ENCODE data around the gene GULP1. TPM values are rescaled to one million over a fixed set of nuclear protein-coding genes. Genes with fewer than 3 reads are reported as not detected.
"Not testable (repeated sequence)": the region's sequence is repeated elsewhere in the genome, so short reads cannot be mapped to it uniquely, and the experiment has no call there.

The GULP1 gene
- total RNA-seq, 4 donors from 2014 or later: 14.3 to 128 (median 95.7) TPM

- Histone ChIP-seq H3K4me1 (peaks cover 0 to 11% of the 10 kb centered on the region in 2 donors), H3K4me3 (peak overlapping the region in 1 of 2 donors; percentile 76), H3K27me3 (no peaks in the 10 kb centered on the region), H3K27ac (peak overlapping the region; percentile 98 to 99), H3K36me3 (no peaks in the 10 kb centered on the region), H3K9me3 (no peaks in the 10 kb centered on the region)
- TF ChIP-seq POLR2A (IDR thresholded peaks at IDR 0.05): no peak
- no peak for TF ChIP-seq CTCF (IDR thresholded peaks at IDR 0.05)
- no peak for DNase-seq
- intact Hi-C loops (cut with DNase I; ENCODE audit: low total_unique reads): no loop called here
Measured at GRCh38 chr2:188295067-188295685, 3.5 kb downstream of the GULP1 start.

GRCh38 chr2:188297978-188298377 is 6.3 kb downstream of the GULP1 start:
- H3K9me3 ChIP-seq: no peaks in the 10 kb centered on the region
- no peak overlapping the region for H3K4me3 ChIP-seq
- intact Hi-C loops (cut with DNase I; ENCODE audit: low total_unique reads): no loop called here
- H3K27ac ChIP-seq: no peak overlapping the region
- DNase-seq: no peak
- peaks cover 0 to 4% of the 10 kb centered on the region in 2 donors for H3K4me1 ChIP-seq
- TF ChIP-seq CTCF (IDR thresholded peaks at IDR 0.05) (no peak), POLR2A (IDR thresholded peaks at IDR 0.05) (no peak)
- H3K36me3 ChIP-seq: no peaks in the 10 kb centered on the region
- H3K27me3 ChIP-seq: no peaks in the 10 kb centered on the region

GRCh38 chr2:188298937-188299371 is 7.3 kb downstream of the GULP1 start:
- H3K36me3 ChIP-seq; H3K9me3 ChIP-seq; H3K4me1 ChIP-seq; H3K4me3 ChIP-seq; H3K27me3 ChIP-seq; intact Hi-C loops (cut with DNase I; ENCODE audit: low total_unique reads); H3K27ac ChIP-seq; DNase-seq: not testable (repeated sequence)

GRCh38 chr2:188303363-188304031 is 11.8 kb downstream of the GULP1 start:
- no peaks in the 10 kb centered on the region for H3K27me3 ChIP-seq
- TF ChIP-seq POLR2A (IDR thresholded peaks at IDR 0.05) (no peak), CTCF (IDR thresholded peaks at IDR 0.05) (no peak)
- H3K27ac ChIP-seq: no peak overlapping the region
- DNase-seq: no peak
- H3K36me3 ChIP-seq: no peaks in the 10 kb centered on the region
- intact Hi-C loops (cut with DNase I; ENCODE audit: low total_unique reads): no loop called here
- H3K4me1 ChIP-seq: peaks cover 0 to 4% of the 10 kb centered on the region in 2 donors
- no peaks in the 10 kb centered on the region for H3K9me3 ChIP-seq
- no peak overlapping the region for H3K4me3 ChIP-seq

GRCh38 chr2:188305271-188305670 is 13.6 kb downstream of the GULP1 start:
- intact Hi-C loops (cut with DNase I; ENCODE audit: low total_unique reads): no loop called here
- Histone ChIP-seq H3K9me3 (no peaks in the 10 kb centered on the region), H3K27me3 (no peaks in the 10 kb centered on the region), H3K4me3 (no peak overlapping the region), H3K27ac (no peak overlapping the region), H3K36me3 (no peaks in the 10 kb centered on the region), H3K4me1 (peaks cover 0 to 4% of the 10 kb centered on the region in 2 donors)
- no peak for TF ChIP-seq POLR2A (IDR thresholded peaks at IDR 0.05)
- no peak for TF ChIP-seq CTCF (IDR thresholded peaks at IDR 0.05)
- DNase-seq: no peak

Data from uterus (tissue), 4 donors.